Muscle layer of duodenum (tissue), 2 donors: Measurements from ENCODE around the gene ACOT4.
"Not testable (repeated sequence)": the region's sequence is repeated elsewhere in the genome, so short reads cannot be mapped to it uniquely, and the experiment has no call there.

Experiments used
- H3K27ac ChIP-seq: one replicate; pipeline ENCODE4 v1.7.0; 2013; ENCODE audit warnings: mild to moderate bottlenecking, low read length
- H3K27me3 ChIP-seq: one replicate; pipeline ENCODE4 v1.7.0; 2013; ENCODE audit warnings: low read depth, mild to moderate bottlenecking, control low read depth, low read length
- H3K36me3 ChIP-seq, 2 donors: one replicate each; pipeline ENCODE4 v1.7.0; 2013; ENCODE audit warnings: low read length in 2 of 2, control low read depth in 1 of 2, mild to moderate bottlenecking in 1 of 2; ENCODE audit not compliant: insufficient read depth in 2 of 2, control insufficient read depth in 1 of 2
- H3K4me1 ChIP-seq, 2 donors: one replicate each; pipeline ENCODE4 v1.7.0; 2013; ENCODE audit warnings: low read length in 2 of 2, mild to moderate bottlenecking in 2 of 2, control low read depth in 1 of 2, moderate library complexity in 1 of 2; ENCODE audit not compliant: insufficient read depth in 2 of 2, control insufficient read depth in 1 of 2
- H3K4me3 ChIP-seq, 2 donors: one replicate each; pipeline ENCODE4 v1.7.0; 2013; ENCODE audit warnings: low read length in 2 of 2, low read depth in 1 of 2, mild to moderate bottlenecking in 1 of 2
- H3K9me3 ChIP-seq, 2 donors: one replicate each; pipeline ENCODE4 v1.7.0; 2013; ENCODE audit warnings: low read length in 2 of 2, control low read depth in 1 of 2, mild to moderate bottlenecking in 1 of 2; ENCODE audit not compliant: control insufficient read depth in 1 of 2
- donor health status: healthy.

The ACOT4 gene

GRCh38 chr14:73634011-73634833 is 42.5 kb downstream of the ACOT4 start:
- peaks cover 0 to 19% of the 10 kb centered on the region in 2 donors for H3K4me1 ChIP-seq
- H3K27ac ChIP-seq: no peak overlapping the region
- no peaks in the 10 kb centered on the region for H3K9me3 ChIP-seq
- H3K36me3 ChIP-seq: no peaks in the 10 kb centered on the region
- no peaks in the 10 kb centered on the region for H3K27me3 ChIP-seq
- peak overlapping the region; percentile 57 to 86 for H3K4me3 ChIP-seq

- not testable (repeated sequence) for H3K9me3 ChIP-seq, H3K36me3 ChIP-seq, H3K27me3 ChIP-seq, H3K27ac ChIP-seq, H3K4me3 ChIP-seq
- H3K4me1 ChIP-seq: peaks cover 0 to 19% of the 10 kb centered on the region in 2 donors
Measured at GRCh38 chr14:73636355-73636754, 44.7 kb downstream of the ACOT4 start.

DNA sequence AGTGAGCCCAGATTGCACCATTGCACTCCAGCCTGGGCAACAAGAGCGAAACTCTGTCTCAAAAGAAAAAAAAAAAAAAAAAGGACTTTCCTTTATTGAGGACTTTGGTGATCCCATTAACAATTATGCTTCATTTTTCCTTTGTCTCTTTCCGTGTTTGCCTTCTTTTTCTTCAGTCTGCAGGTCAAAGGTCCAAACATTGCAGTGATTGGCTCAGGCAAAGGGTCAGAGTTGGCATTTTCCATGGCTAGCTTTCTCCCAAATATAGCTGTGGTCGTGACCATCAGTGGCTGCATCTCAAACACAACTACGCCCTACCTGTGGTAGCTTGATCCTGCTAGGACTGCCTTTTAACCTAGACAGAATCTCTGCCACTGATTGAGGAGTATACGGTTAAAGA is 46.2 kb downstream of the ACOT4 start:
- Histone ChIP-seq H3K9me3 (no peaks in the 10 kb centered on the region), H3K27ac (no peak overlapping the region), H3K4me3 (no peak overlapping the region), H3K36me3 (no peaks in the 10 kb centered on the region), H3K27me3 (no peaks in the 10 kb centered on the region), H3K4me1 (peaks cover 0 to 19% of the 10 kb centered on the region in 2 donors)

DNA sequence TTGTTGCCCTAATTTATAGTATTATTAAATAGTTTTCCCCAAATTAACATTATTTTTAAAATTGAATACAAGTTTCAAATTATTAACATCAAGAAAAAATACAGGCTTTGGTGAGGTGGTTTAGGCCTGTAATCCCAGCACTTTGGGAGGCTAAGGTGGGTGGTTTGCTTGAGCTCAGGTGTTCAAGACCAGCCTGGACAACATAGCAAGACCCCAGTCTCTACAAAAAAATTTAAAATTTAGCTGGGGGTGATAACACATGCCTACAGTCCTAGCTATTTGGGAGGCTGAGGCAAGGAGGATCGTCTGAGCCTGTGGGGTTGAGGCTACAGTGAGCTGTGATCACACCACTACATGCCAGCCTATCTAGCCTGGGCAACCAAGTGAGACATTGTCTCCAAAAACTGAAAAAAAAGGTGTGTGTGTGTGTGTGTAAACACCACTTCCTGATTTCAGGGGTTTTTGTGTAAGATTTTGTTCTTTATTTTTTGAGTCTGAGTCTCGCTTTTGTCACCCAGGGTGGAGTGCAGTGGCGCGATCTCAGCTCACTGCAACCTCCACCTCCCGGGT is 49.2 kb downstream of the ACOT4 start:
- Histone ChIP-seq H3K27me3 (no peaks in the 10 kb centered on the region), H3K36me3 (no peaks in the 10 kb centered on the region), H3K4me1 (peaks cover 0 to 7% of the 10 kb centered on the region in 2 donors), H3K27ac (no peak overlapping the region), H3K4me3 (no peak overlapping the region), H3K9me3 (no peaks in the 10 kb centered on the region)

GRCh38 chr14:73644531-73645247 is 53.0 kb downstream of the ACOT4 start, which contains the start of gene DNAL1:
DNAL1 (plus strand) TSS chr14:73644986; CDS start chr14:73645040, 54 bp downstream.
- Histone ChIP-seq H3K36me3 (no peaks in the 10 kb centered on the region), H3K4me3 (peak within 1 kb of the TSS; percentile 95 to 98), H3K4me1 (peaks cover 0 to 10% of the 10 kb centered on the region in 2 donors)

DNA sequence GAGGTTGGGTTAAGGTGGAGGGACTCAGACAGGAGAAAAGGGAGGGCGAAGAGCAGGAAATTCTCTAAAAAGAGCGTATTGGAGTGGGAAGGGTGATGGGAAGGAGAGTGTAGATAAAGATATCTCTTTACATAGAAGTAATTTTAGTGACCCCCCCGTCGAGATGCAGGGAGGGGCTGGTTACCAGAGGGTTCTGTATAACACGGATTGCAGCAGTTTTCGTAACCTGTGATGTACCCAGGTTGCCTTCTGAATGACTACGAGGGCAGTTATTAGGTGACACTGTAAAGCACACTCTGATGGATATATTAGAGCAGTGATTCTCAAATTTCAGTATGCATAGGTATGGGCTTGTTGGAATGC is 53.6 kb downstream of the ACOT4 start:
- no peaks in the 10 kb centered on the region for H3K27me3 ChIP-seq
- H3K27ac ChIP-seq: peak overlapping the region; percentile 95
- peak overlapping the region; percentile 95 to 98 for H3K4me3 ChIP-seq
- H3K36me3 ChIP-seq: no peaks in the 10 kb centered on the region
- no peaks in the 10 kb centered on the region for H3K9me3 ChIP-seq
- peaks cover 0 to 10% of the 10 kb centered on the region in 2 donors for H3K4me1 ChIP-seq

More at GRCh38 chr14:73644531-73645247, 53.0 kb downstream of the ACOT4 start, which contains the start of gene DNAL1:
- Histone ChIP-seq H3K27me3 (no peaks in the 10 kb centered on the region), H3K9me3 (no peaks in the 10 kb centered on the region), H3K27ac (peak within 1 kb of the TSS; percentile 95)
